ENCODE data around the gene PIK3R6. TPM values are rescaled to one million over a fixed set of nuclear protein-coding genes. Genes with fewer than 3 reads are reported as not detected.

PIK3R6 gene
- total RNA-seq, 1 experiment from 2014 or later: not detected

- Histone ChIP-seq H3K36me3 (ENCODE audit: low read depth, low read length) (no peaks in the 10 kb centered on the region), H2AFZ (ENCODE audit: low read length) (no peak overlapping the region), H3K79me2 (ENCODE audit: low read length) (no peaks in the 10 kb centered on the region), H4K20me1 (ENCODE audit: low read length) (no peaks in the 10 kb centered on the region), H3K4me1 (ENCODE audit: insufficient read depth, low read length) (no peaks in the 10 kb centered on the region), H3F3A (ENCODE audit: low read length, unreplicated experiment) (no peaks in the 10 kb centered on the region), H3K9me3 (ENCODE audit: low read length) (no peaks in the 10 kb centered on the region), H3K4me2 (ENCODE audit: low read length) (no peak overlapping the region), H3K27me3 (ENCODE audit: low read length) (peaks cover 5% of the 10 kb centered on the region; the same call in 1 of the 2 replicates), H3K4me3 (ENCODE audit: low read length) (no peak overlapping the region), H3K9ac (ENCODE audit: low read length) (no peak overlapping the region), H3K9me2 (replicated peaks; ENCODE audit: low read length) (no peaks in the 10 kb centered on the region), H3K27ac (ENCODE audit: low read length) (no peak overlapping the region)
- ATAC-seq: no peak
- no peak for TF ChIP-seq CTCF (conservative IDR thresholded peaks at IDR 0.05; ENCODE audit: low read depth, low read length)
- no peak for TF ChIP-seq EZH2 (IDR thresholded peaks at IDR 0.05; ENCODE audit: low read length, unreplicated experiment)
- no peak for TF ChIP-seq EZH2phosphoT487 (IDR thresholded peaks at IDR 0.05; ENCODE audit: borderline replicate concordance, low read length)
- DNase-seq: no peak
- intact Hi-C loops (cut with micrococcal nuclease): no loop called here
- POLR2A ChIA-PET (ENCODE audit: unreplicated experiment): no interaction called here
- CTCF ChIA-PET: no interaction called here
- no TSS peak for BruUV-seq (replicated peaks)
These were observed 26.2 kb upstream of the PIK3R6 start for GRCh38 chr17:8893621-8894201.

DNA sequence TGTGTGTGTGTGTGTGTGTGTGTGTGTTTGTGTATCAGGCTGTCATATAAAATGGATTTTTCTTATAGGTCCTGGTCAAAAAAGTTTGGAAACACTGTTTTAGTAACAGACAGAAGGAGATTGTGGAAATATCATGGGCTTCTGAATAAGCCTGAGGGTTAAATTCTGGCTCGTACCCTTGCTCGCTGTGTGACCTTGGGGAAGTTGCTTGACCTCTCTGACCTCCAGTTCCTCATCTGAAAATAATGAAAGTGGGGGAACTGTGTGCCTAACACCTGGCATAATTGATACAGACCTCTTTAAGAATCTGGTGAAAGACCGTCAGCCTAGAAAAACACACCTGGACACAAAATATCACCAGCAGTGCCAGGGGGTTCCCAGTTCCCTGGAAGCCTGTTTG is 25.6 kb upstream of the PIK3R6 start:
- intact Hi-C loops (cut with micrococcal nuclease): no loop called here
- no peak overlapping the region for H3K4me2 ChIP-seq (ENCODE audit: low read length)
- H3K27me3 ChIP-seq (ENCODE audit: low read length): peaks cover 1% of the 10 kb centered on the region; the same call in 1 of the 2 replicates
- no peak for ATAC-seq
- H2AFZ ChIP-seq (ENCODE audit: low read length): no peak overlapping the region
- no peaks in the 10 kb centered on the region for H4K20me1 ChIP-seq (ENCODE audit: low read length)
- no peak overlapping the region for H3K4me3 ChIP-seq (ENCODE audit: low read length)
- H3K27ac ChIP-seq (ENCODE audit: low read length): no peak overlapping the region
- H3K9me3 ChIP-seq (ENCODE audit: low read length): no peaks in the 10 kb centered on the region
- H3K79me2 ChIP-seq (ENCODE audit: low read length): no peaks in the 10 kb centered on the region
- H3F3A ChIP-seq (ENCODE audit: low read length, unreplicated experiment): no peaks in the 10 kb centered on the region
- DNase-seq: no peak
- H3K9me2 ChIP-seq (replicated peaks; ENCODE audit: low read length): no peaks in the 10 kb centered on the region
- H3K4me1 ChIP-seq (ENCODE audit: insufficient read depth, low read length): no peaks in the 10 kb centered on the region
- no TSS peak for BruUV-seq (replicated peaks)
- no peaks in the 10 kb centered on the region for H3K36me3 ChIP-seq (ENCODE audit: low read depth, low read length)
- POLR2A ChIA-PET (ENCODE audit: unreplicated experiment): no interaction called here
- TF ChIP-seq CTCF (conservative IDR thresholded peaks at IDR 0.05; ENCODE audit: low read depth, low read length) (no peak), EZH2 (IDR thresholded peaks at IDR 0.05; ENCODE audit: low read length, unreplicated experiment) (no peak), EZH2phosphoT487 (IDR thresholded peaks at IDR 0.05; ENCODE audit: borderline replicate concordance, low read length) (no peak)
- no peak overlapping the region for H3K9ac ChIP-seq (ENCODE audit: low read length)
- CTCF ChIA-PET: no interaction called here

DNA sequence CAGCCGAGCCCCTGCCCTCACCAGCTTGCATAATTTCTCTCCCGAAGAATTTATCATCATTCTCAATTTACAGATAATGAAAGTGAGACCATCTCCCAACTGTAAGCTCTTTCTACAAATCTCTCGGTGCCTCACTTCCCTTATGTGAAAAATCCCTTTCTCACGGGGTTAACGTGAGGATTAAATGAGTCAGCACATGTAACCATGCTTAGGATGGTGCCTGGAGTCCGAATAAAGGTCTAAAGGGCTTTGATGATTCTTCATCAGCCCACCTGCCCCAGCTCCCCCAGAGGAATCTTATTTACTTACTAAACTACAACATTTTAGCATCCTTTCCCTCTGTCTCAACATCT is 24.8 kb upstream of the PIK3R6 start:
- H3K4me2 ChIP-seq (ENCODE audit: low read length): no peak overlapping the region
- intact Hi-C loops (cut with micrococcal nuclease): no loop called here
- DNase-seq (no peak), ATAC-seq (no peak)
- no peaks in the 10 kb centered on the region for H3K79me2 ChIP-seq (ENCODE audit: low read length)
- no peaks in the 10 kb centered on the region for H3F3A ChIP-seq (ENCODE audit: low read length, unreplicated experiment)
- H3K27ac ChIP-seq (ENCODE audit: low read length): no peak overlapping the region
- no peak overlapping the region for H3K4me3 ChIP-seq (ENCODE audit: low read length)
- H3K9me2 ChIP-seq (replicated peaks; ENCODE audit: low read length): no peaks in the 10 kb centered on the region
- no peaks in the 10 kb centered on the region for H3K36me3 ChIP-seq (ENCODE audit: low read depth, low read length)
- no peak overlapping the region for H2AFZ ChIP-seq (ENCODE audit: low read length)
- no peaks in the 10 kb centered on the region for H4K20me1 ChIP-seq (ENCODE audit: low read length)
- no peak overlapping the region for H3K9ac ChIP-seq (ENCODE audit: low read length)
- ChIA-PET POLR2A (ENCODE audit: unreplicated experiment) (no interaction called here), CTCF (no interaction called here)
- H3K4me1 ChIP-seq (ENCODE audit: insufficient read depth, low read length): no peaks in the 10 kb centered on the region
- no peak for TF ChIP-seq EZH2phosphoT487 (IDR thresholded peaks at IDR 0.05; ENCODE audit: borderline replicate concordance, low read length)
- TF ChIP-seq CTCF (conservative IDR thresholded peaks at IDR 0.05; ENCODE audit: low read depth, low read length): no peak
- TF ChIP-seq EZH2 (IDR thresholded peaks at IDR 0.05; ENCODE audit: low read length, unreplicated experiment): no peak
- no TSS peak for BruUV-seq (replicated peaks)
- H3K27me3 ChIP-seq (ENCODE audit: low read length): no peaks in the 10 kb centered on the region
- H3K9me3 ChIP-seq (ENCODE audit: low read length): no peaks in the 10 kb centered on the region

Data from PC-3 (cell line).